ENCODE measurements around the gene MON1A. TPM values are rescaled to one million over a fixed set of nuclear protein-coding genes. Genes with fewer than 3 reads are reported as not detected.

Gene MON1A
- total and polyA plus RNA-seq, 10 of the 15 experiments (the other 5 are each of a cell fraction or from before 2014, with no cell fraction given): 1.3 to 10.5 (median 7.7) TPM

DNA sequence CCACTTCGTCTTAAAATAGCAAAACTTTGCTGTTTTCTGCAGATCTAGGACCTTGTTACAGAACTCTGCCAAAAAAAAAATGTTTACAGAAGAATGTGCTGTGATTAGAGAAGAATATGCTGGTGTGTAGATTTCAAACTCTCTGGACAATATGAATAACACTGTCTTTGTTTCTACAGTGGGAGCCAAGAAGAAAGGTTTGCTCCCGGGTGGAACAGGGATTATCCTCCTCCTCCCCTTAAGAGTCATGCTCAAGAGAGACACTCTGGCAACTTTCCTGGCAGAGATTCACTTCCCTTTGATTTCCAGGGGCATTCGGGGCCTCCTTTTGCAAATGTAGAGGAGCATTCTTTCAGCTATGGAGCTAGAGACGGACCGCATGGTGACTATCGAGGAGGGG lies 37.7 kb upstream of the MON1A start:
- ATAC-seq: no peak
- no peak for FAIRE-seq
- no TSS peak for BruUV-seq (replicated peaks)
- CTCF ChIA-PET: no interaction called here
- no peak overlapping the region for H3K9ac ChIP-seq (ENCODE audit: control insufficient read depth, insufficient read depth, low read length)
- DNase-seq (ENCODE audit: low read depth, low spot score): no peak
- peaks cover 2 to 20% of the 10 kb centered on the region in 2 experiments; a peak in 3 of 4 replicates for H3K36me3 ChIP-seq (ENCODE audit: control insufficient read depth in 2 of 2, insufficient read depth in 2 of 2, low read length in 1 of 2)
- no peak overlapping the region for H3K27ac ChIP-seq (ENCODE audit: control insufficient read depth, insufficient read depth)
- SMC1A ChIA-PET (ENCODE audit: uncharacterized antibody, unreplicated experiment): no interaction called here
- H3K9me3 ChIP-seq (replicated peaks; ENCODE audit: control insufficient read depth, insufficient read depth, low read length): no peaks in the 10 kb centered on the region
- peaks cover 3% of the 10 kb centered on the region; the same call in 1 of the 2 replicates for H4K20me1 ChIP-seq (ENCODE audit: control insufficient read depth, insufficient read depth)
- 84% methylated on average over 6 of the region's 6 CpGs for WGBS (ENCODE audit: insufficient coverage, insufficient replicate concordance, low lambda C conversion rate, missing lambda C conversion rate)
- TF ChIP-seq SP1 (IDR thresholded peaks at IDR 0.05; ENCODE audit: low read depth, low read length) (no peak), BCL11A (IDR thresholded peaks at IDR 0.05; ENCODE audit: low read depth, low read length) (no peak), SUPT20H (IDR thresholded peaks at IDR 0.05; ENCODE audit: borderline replicate concordance, control insufficient read depth, low read depth, low read length) (no peak)
- TF ChIP-seq, protein P1, sequence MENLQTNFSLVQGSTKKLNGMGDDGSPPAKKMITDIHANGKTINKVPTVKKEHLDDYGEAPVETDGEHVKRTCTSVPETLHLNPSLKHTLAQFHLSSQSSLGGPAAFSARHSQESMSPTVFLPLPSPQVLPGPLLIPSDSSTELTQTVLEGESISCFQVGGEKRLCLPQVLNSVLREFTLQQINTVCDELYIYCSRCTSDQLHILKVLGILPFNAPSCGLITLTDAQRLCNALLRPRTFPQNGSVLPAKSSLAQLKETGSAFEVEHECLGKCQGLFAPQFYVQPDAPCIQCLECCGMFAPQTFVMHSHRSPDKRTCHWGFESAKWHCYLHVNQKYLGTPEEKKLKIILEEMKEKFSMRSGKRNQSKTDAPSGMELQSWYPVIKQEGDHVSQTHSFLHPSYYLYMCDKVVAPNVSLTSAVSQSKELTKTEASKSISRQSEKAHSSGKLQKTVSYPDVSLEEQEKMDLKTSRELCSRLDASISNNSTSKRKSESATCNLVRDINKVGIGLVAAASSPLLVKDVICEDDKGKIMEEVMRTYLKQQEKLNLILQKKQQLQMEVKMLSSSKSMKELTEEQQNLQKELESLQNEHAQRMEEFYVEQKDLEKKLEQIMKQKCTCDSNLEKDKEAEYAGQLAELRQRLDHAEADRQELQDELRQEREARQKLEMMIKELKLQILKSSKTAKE (IDR thresholded peaks at IDR 0.05; ENCODE audit: low read depth, poor library complexity, severe bottlenecking): no peak
- no peak overlapping the region for H3K4me3 ChIP-seq
- peaks cover 8% of the 10 kb centered on the region for H3K79me2 ChIP-seq (ENCODE audit: control insufficient read depth, insufficient read depth, low read length)
- POLR2A ChIA-PET: interaction anchor here (1.0 kb wide), 1 partner anchor 20 kb away, joined by 3 read pairs; no protein-coding TSS in a partner anchor
- H3K4me1 ChIP-seq (ENCODE audit: control insufficient read depth, insufficient read depth, low read length): no peaks in the 10 kb centered on the region
- H2AFZ ChIP-seq (ENCODE audit: control insufficient read depth, low read depth, low read length): no peak overlapping the region
- no peaks in the 10 kb centered on the region for H3K27me3 ChIP-seq (replicated peaks in 1 of 2; ENCODE audit: control insufficient read depth in 2 of 2, insufficient read depth in 2 of 2, low read length in 1 of 2)
- RAD21 ChIA-PET (ENCODE audit: unreplicated experiment): no interaction called here
- no peak overlapping the region for H3K4me2 ChIP-seq (ENCODE audit: control insufficient read depth, insufficient read depth)
- in situ Hi-C loops (cut with MboI) (no loop called here), intact Hi-C loops (cut with micrococcal nuclease; ENCODE audit: unreplicated experiment) (no loop called here)
